Spinal cord (tissue), 10 donors: Measurements from ENCODE around the gene MVK. TPM values are rescaled to one million over a fixed set of nuclear protein-coding genes. Genes with fewer than 3 reads are reported as not detected.

Source experiments
- DNase-seq, 6 donors: peaks; one replicate each; pipeline versions ENCODE4 v3.0.0 to v3.0.0-alpha.2; 2013 to 2015; ENCODE audit warnings: low spot score in 6 of 6, low read depth in 4 of 6
- H3K27ac ChIP-seq: one replicate; pipeline ENCODE4 v1.5.1; 2013; ENCODE audit warnings: low read depth, low read length, control low read depth
- H3K27me3 ChIP-seq: one replicate; pipeline ENCODE4 v1.6.1; 2013; ENCODE audit warnings: low read length; ENCODE audit not compliant: control insufficient read depth, insufficient read depth
- H3K36me3 ChIP-seq: one replicate; pipeline ENCODE4 v1.6.1; 2013; ENCODE audit warnings: low read length; ENCODE audit not compliant: control insufficient read depth, insufficient read depth
- H3K4me1 ChIP-seq: one replicate; pipeline ENCODE4 v1.6.1; 2013; ENCODE audit warnings: low read length; ENCODE audit not compliant: control insufficient read depth, insufficient read depth
- H3K4me3 ChIP-seq: one replicate; pipeline ENCODE4 v1.5.1; 2013; ENCODE audit warnings: low read depth, low read length, control low read depth
- H3K9me3 ChIP-seq: one replicate; pipeline ENCODE4 v1.6.1; 2013; ENCODE audit warnings: low read length; ENCODE audit not compliant: control insufficient read depth, insufficient read depth
- WGBS: methylation state at CpG from one replicate; pipeline ENCODE4 v1.1.5; 2013; ENCODE audit warnings: missing lambda C conversion rate; ENCODE audit not compliant: insufficient coverage; 5-methylcytosine and 5-hydroxymethylcytosine counted together
- polyA plus RNA-seq, 2 donors: library from polyadenylated mRNA; unstranded; fragments of 120-200 nt; gene quantifications; one replicate each; pipeline ENCODE4 v1.2.1, GENCODE V29; 2013; ENCODE audit not compliant: insufficient read length in 2 of 2
- total RNA-seq, 2 donors: library from RNA; depleted of rRNA in 1 of 2; stranded (reverse); fragments of 120-200 nt in 1 of 2; fragments of >200 nt in 1 of 2; gene quantifications; one replicate each; pipeline versions ENCODE4 v1.2.3 to v1.2.4, GENCODE V29; 2013 to 2014
- donor health status: healthy.

Gene MVK
- total and polyA plus RNA-seq, 4 donors: 19.4 to 35.8 (median 25.6) TPM

- Histone ChIP-seq H3K9me3 (no peaks in the 10 kb centered on the region), H3K27me3 (no peaks in the 10 kb centered on the region), H3K4me3 (no peak overlapping the region), H3K36me3 (peaks cover 82% of the 10 kb centered on the region), H3K4me1 (no peaks in the 10 kb centered on the region), H3K27ac (no peak overlapping the region)
- WGBS: 81% methylated on average over 8 of the region's 10 CpGs
- DNase-seq: no peak
Measured at GRCh38 chr12:109586385-109587296, 13.0 kb downstream of the MVK start.

GRCh38 chr12:109587921-109588320, 14.3 kb downstream of the MVK start:
- H3K27ac ChIP-seq: no peak overlapping the region
- no peak overlapping the region for H3K4me3 ChIP-seq
- WGBS: 97% methylated on average over 18 of the region's 18 CpGs
- peaks cover 85% of the 10 kb centered on the region for H3K36me3 ChIP-seq
- no peaks in the 10 kb centered on the region for H3K4me1 ChIP-seq
- H3K27me3 ChIP-seq: no peaks in the 10 kb centered on the region
- no peaks in the 10 kb centered on the region for H3K9me3 ChIP-seq
- no peak for DNase-seq

- 91% methylated on average over 24 of the region's 26 CpGs for WGBS
- H3K36me3 ChIP-seq: peaks cover 91% of the 10 kb centered on the region
- no peak overlapping the region for H3K27ac ChIP-seq
- no peak overlapping the region for H3K4me3 ChIP-seq
- no peaks in the 10 kb centered on the region for H3K9me3 ChIP-seq
- no peaks in the 10 kb centered on the region for H3K4me1 ChIP-seq
- no peak for DNase-seq
- H3K27me3 ChIP-seq: no peaks in the 10 kb centered on the region
Measured at GRCh38 chr12:109588461-109589239, 15.1 kb downstream of the MVK start.

- H3K27ac ChIP-seq: no peak overlapping the region
- no peaks in the 10 kb centered on the region for H3K4me1 ChIP-seq
- H3K4me3 ChIP-seq: no peak overlapping the region
- H3K27me3 ChIP-seq: no peaks in the 10 kb centered on the region
- H3K36me3 ChIP-seq: peaks cover 93% of the 10 kb centered on the region
- DNase-seq: no peak
- H3K9me3 ChIP-seq: no peaks in the 10 kb centered on the region
- 66% methylated on average over 3 of the region's 7 CpGs for WGBS
Measured at GRCh38 chr12:109589240-109589590, 15.6 kb downstream of the MVK start.

- Histone ChIP-seq H3K9me3 (no peaks in the 10 kb centered on the region), H3K4me1 (no peaks in the 10 kb centered on the region), H3K36me3 (peaks cover 91% of the 10 kb centered on the region), H3K27me3 (no peaks in the 10 kb centered on the region), H3K27ac (no peak overlapping the region), H3K4me3 (no peak overlapping the region)
- 93% methylated on average over 13 of the region's 16 CpGs for WGBS
- DNase-seq: no peak
Measured at GRCh38 chr12:109589691-109590245, 16.2 kb downstream of the MVK start.

GRCh38 chr12:109590566-109590965, 17.0 kb downstream of the MVK start:
- no peaks in the 10 kb centered on the region for H3K4me1 ChIP-seq
- H3K9me3 ChIP-seq: no peaks in the 10 kb centered on the region
- H3K36me3 ChIP-seq: peaks cover 91% of the 10 kb centered on the region
- no peak for DNase-seq
- H3K27ac ChIP-seq: no peak overlapping the region
- WGBS: 99% methylated on average over 8 of the region's 8 CpGs
- no peaks in the 10 kb centered on the region for H3K27me3 ChIP-seq
- H3K4me3 ChIP-seq: no peak overlapping the region

GRCh38 chr12:109591041-109591440, 17.4 kb downstream of the MVK start:
- Histone ChIP-seq H3K27ac (no peak overlapping the region), H3K36me3 (peaks cover 91% of the 10 kb centered on the region), H3K9me3 (no peaks in the 10 kb centered on the region), H3K27me3 (no peaks in the 10 kb centered on the region), H3K4me3 (no peak overlapping the region), H3K4me1 (no peaks in the 10 kb centered on the region)
- no peak for DNase-seq
- WGBS: 82% methylated on average over 5 of the region's 10 CpGs

GRCh38 chr12:109592195-109592904, 18.8 kb downstream of the MVK start:
- no peaks in the 10 kb centered on the region for H3K27me3 ChIP-seq
- H3K4me3 ChIP-seq: no peak overlapping the region
- WGBS: 84% methylated on average over 11 of the region's 19 CpGs
- peaks cover 90% of the 10 kb centered on the region for H3K36me3 ChIP-seq
- peaks cover 2% of the 10 kb centered on the region for H3K4me1 ChIP-seq
- H3K9me3 ChIP-seq: no peaks in the 10 kb centered on the region
- DNase-seq: no peak
- H3K27ac ChIP-seq: no peak overlapping the region

GRCh38 chr12:109592905-109593272, 19.3 kb downstream of the MVK start:
- Histone ChIP-seq H3K27ac (no peak overlapping the region), H3K4me3 (no peak overlapping the region), H3K36me3 (peaks cover 87% of the 10 kb centered on the region), H3K4me1 (peaks cover 7% of the 10 kb centered on the region), H3K9me3 (no peaks in the 10 kb centered on the region), H3K27me3 (no peaks in the 10 kb centered on the region)
- WGBS: 93% methylated on average over 8 of the region's 9 CpGs
- peak in 1 of 6 donors; percentile 48 for DNase-seq
